IMR-90 (cell line): ENCODE measurements around the gene CDH12. TPM values are rescaled to one million over a fixed set of nuclear protein-coding genes. Genes with fewer than 3 reads are reported as not detected.
A peak's percentile ranks its signal among the peaks of the same experiment; 100 is the strongest.

Source experiments
- ATAC-seq: fragments of 200-7000 bp; cut with Tn5 transposase; 2 replicates; pipeline ENCODE4 v1.9.1; 2020; ENCODE audit warnings: low read depth, mild to moderate bottlenecking, moderate library complexity
- BruUV-seq: library from RNA; stranded (reverse); fragments of 400-500 nt; replicated peaks from 2 replicates; lab custom pipeline; 2021; lab: Mats Ljungman, UMichigan
- CTCF ChIA-PET: fragments of 300-600 bp; formaldehyde crosslinking; extraction: SDS; loops from one replicate; lab custom pipeline; 2021; ENCODE audit warnings: antibody characterized with exemption; lab: Yijun Ruan, JAX
- POLR2A ChIA-PET: fragments of 300-600 bp; sonication (Branson Sonifier 250); formaldehyde crosslinking; loops from one replicate; lab custom pipeline; 2022; ENCODE audit warnings: antibody characterized with exemption; ENCODE audit not compliant: unreplicated experiment; lab: Charles Lee
- DNase-seq: peaks from one replicate; pipeline ENCODE4 v3.0.0; 2013
- H2AFZ ChIP-seq: replicated peaks from 2 replicates; pipeline ENCODE3; 2013; ENCODE audit warnings: low read length, mild to moderate bottlenecking; ENCODE audit not compliant: poor library complexity
- H2AK5ac ChIP-seq: 2 replicates; pipeline ENCODE4 v1.6.1; 2013; ENCODE audit warnings: low read depth, low read length, inconsistent platforms
- H2AK9ac ChIP-seq: replicated peaks from 2 replicates; pipeline ENCODE3; 2013; ENCODE audit warnings: mild to moderate bottlenecking, low read depth, low read length, moderate library complexity; ENCODE audit not compliant: poor library complexity
- H2BK120ac ChIP-seq: 2 replicates; pipeline ENCODE4 v1.6.1; 2013; ENCODE audit warnings: low read depth, low read length, inconsistent platforms
- H2BK15ac ChIP-seq: 3 replicates; pipeline ENCODE4 v1.6.1; 2013; ENCODE audit warnings: low read depth, low read length, inconsistent platforms
- H2BK20ac ChIP-seq: 2 replicates; pipeline ENCODE4 v1.6.1; 2013; ENCODE audit warnings: low read depth, mild to moderate bottlenecking, inconsistent platforms, low read length, moderate library complexity
- H2BK5ac ChIP-seq: 2 replicates; pipeline ENCODE4 v1.6.1; 2013; ENCODE audit warnings: mild to moderate bottlenecking, low read depth, low read length, inconsistent platforms; ENCODE audit not compliant: poor library complexity, severe bottlenecking
- H3K14ac ChIP-seq: replicated peaks from 2 replicates; pipeline ENCODE4 v1.6.1; 2013; ENCODE audit warnings: low read depth, low read length, inconsistent platforms
- H3K18ac ChIP-seq: 2 replicates; pipeline ENCODE4 v1.6.1; 2013; ENCODE audit warnings: low read depth, low read length, control low read depth
- H3K23ac ChIP-seq: 2 replicates; pipeline ENCODE4 v1.6.1; 2013; ENCODE audit warnings: low read depth, low read length, inconsistent platforms
- H3K27ac ChIP-seq: 2 replicates; pipeline ENCODE4 v1.5.1; 2013; ENCODE audit warnings: mild to moderate bottlenecking, control low read depth, low read length; ENCODE audit not compliant: insufficient read depth
- H3K27me3 ChIP-seq: 2 replicates; pipeline ENCODE4 v1.6.1; 2013; ENCODE audit warnings: low read length; ENCODE audit not compliant: control insufficient read depth, insufficient read depth
- H3K36me3 ChIP-seq: 2 replicates; pipeline ENCODE4 v1.6.1; 2013; ENCODE audit warnings: low read length, mixed read lengths; ENCODE audit not compliant: control insufficient read depth, insufficient read depth
- H3K4ac ChIP-seq: 2 replicates; pipeline ENCODE4 v1.6.1; 2013; ENCODE audit warnings: low read depth, low read length, inconsistent platforms
- H3K4me1 ChIP-seq: 2 replicates; pipeline ENCODE4 v1.6.1; 2013; ENCODE audit warnings: low read length, mixed read lengths; ENCODE audit not compliant: control insufficient read depth, insufficient read depth
- H3K4me2 ChIP-seq: 2 replicates; pipeline ENCODE4 v1.6.1; 2013; ENCODE audit warnings: low read depth, mild to moderate bottlenecking, control low read depth, low read length, moderate library complexity
- H3K4me3 ChIP-seq: 2 replicates; pipeline ENCODE4 v1.5.1; 2013; ENCODE audit warnings: low read depth, mild to moderate bottlenecking, control low read depth, low read length, moderate library complexity; ENCODE audit not compliant: insufficient read depth
- H3K56ac ChIP-seq: 2 replicates; pipeline ENCODE4 v1.6.1; 2013; ENCODE audit warnings: low read length, inconsistent platforms; ENCODE audit not compliant: insufficient read depth; ENCODE audit errors: extremely low read depth
- H3K79me1 ChIP-seq, 2 experiments: 2 replicates each; pipeline ENCODE4 v1.6.1; 2013; ENCODE audit warnings: low read length in 2 of 2, inconsistent platforms in 1 of 2, low read depth in 1 of 2
- H3K9ac ChIP-seq: 2 replicates; pipeline ENCODE4 v1.6.1; 2013; ENCODE audit warnings: low read depth, low read length, control low read depth
- H3K9me1 ChIP-seq: 2 replicates; pipeline ENCODE4 v1.6.1; 2013; ENCODE audit warnings: low read length, inconsistent platforms; ENCODE audit not compliant: insufficient read depth
- H3K9me3 ChIP-seq: 2 replicates; pipeline ENCODE4 v1.6.1; 2013; ENCODE audit warnings: low read length; ENCODE audit not compliant: control insufficient read depth, insufficient read depth
- H4K20me1 ChIP-seq: 2 replicates; pipeline ENCODE4 v1.6.1; 2013; ENCODE audit warnings: low read length, inconsistent platforms; ENCODE audit not compliant: insufficient read depth
- H4K5ac ChIP-seq: 2 replicates; pipeline ENCODE4 v1.6.1; 2013; ENCODE audit warnings: mild to moderate bottlenecking, low read depth, low read length, control low read depth
- H4K8ac ChIP-seq, 2 experiments: 2 replicates each; pipeline ENCODE4 v1.6.1; 2013; ENCODE audit warnings: low read depth in 2 of 2, low read length in 2 of 2, control low read depth in 1 of 2, inconsistent platforms in 1 of 2
- H4K91ac ChIP-seq: 2 replicates; pipeline ENCODE4 v1.6.1; 2013; ENCODE audit warnings: low read depth, low read length, inconsistent platforms; ENCODE audit not compliant: insufficient read depth
- BHLHE40 ChIP-seq: fragments of 150-350 bp; IDR thresholded peaks from 2 replicates; pipeline ENCODE4 v1.6.1; 2016; ENCODE audit warnings: mild to moderate bottlenecking, low read depth, low read length
- CEBPB ChIP-seq: IDR thresholded peaks from 2 replicates; pipeline ENCODE4 v1.6.1; 2012; ENCODE audit warnings: low read depth, low read length, improper control_type of control experiment
- CHD1 ChIP-seq: IDR thresholded peaks from 2 replicates; pipeline ENCODE4 v1.6.1; 2012; ENCODE audit warnings: low read depth, low read length, improper control_type of control experiment
- CTCF ChIP-seq: conservative IDR thresholded peaks from 2 replicates; pipeline ENCODE4 v1.5.1; 2012; ENCODE audit warnings: mild to moderate bottlenecking, low read depth, low read length, improper control_type of control experiment
- ELK1 ChIP-seq: fragments of 150-350 bp; IDR thresholded peaks from 2 replicates; pipeline ENCODE4 v1.6.1; 2016; ENCODE audit warnings: low read depth, mild to moderate bottlenecking, low read length, moderate library complexity, borderline replicate concordance
- FOS ChIP-seq: fragments of 150-350 bp; IDR thresholded peaks from 2 replicates; pipeline ENCODE4 v1.6.1; 2016; ENCODE audit warnings: low read depth, low read length
- MAFK ChIP-seq: IDR thresholded peaks from 2 replicates; pipeline ENCODE4 v1.6.1; 2012; ENCODE audit warnings: low read depth, low read length, improper control_type of control experiment
- MAZ ChIP-seq: IDR thresholded peaks from 2 replicates; pipeline ENCODE4 v1.6.1; 2012; ENCODE audit warnings: low read depth, mild to moderate bottlenecking, low read length, improper control_type of control experiment, moderate library complexity, borderline replicate concordance
- MXI1 ChIP-seq: IDR thresholded peaks from 2 replicates; pipeline ENCODE4 v1.6.1; 2012; ENCODE audit warnings: low read depth, mild to moderate bottlenecking, low read length, moderate library complexity, borderline replicate concordance
- NFE2L2 ChIP-seq: fragments of 150-350 bp; IDR thresholded peaks from 2 replicates; pipeline ENCODE4 v1.6.1; 2016; ENCODE audit warnings: low read depth, mild to moderate bottlenecking, low read length
- POLR2A ChIP-seq: IDR thresholded peaks from 2 replicates; pipeline ENCODE4 v1.6.1; 2012; ENCODE audit warnings: mild to moderate bottlenecking, low read depth, low read length
- RAD21 ChIP-seq: IDR thresholded peaks from 2 replicates; pipeline ENCODE4 v1.6.1; 2012; ENCODE audit warnings: low read length, improper control_type of control experiment
- RCOR1 ChIP-seq: IDR thresholded peaks from 2 replicates; pipeline ENCODE4 v1.6.1; 2012; ENCODE audit warnings: mild to moderate bottlenecking, low read length, improper control_type of control experiment; ENCODE audit not compliant: insufficient replicate concordance
- RFX5 ChIP-seq: IDR thresholded peaks from 2 replicates; pipeline ENCODE4 v1.8.0; 2012; ENCODE audit warnings: low read depth, mild to moderate bottlenecking, low read length, moderate library complexity
- SMC3 ChIP-seq: fragments of 150-350 bp; IDR thresholded peaks from 2 replicates; pipeline ENCODE4 v1.6.1; 2016; ENCODE audit warnings: low read depth, mild to moderate bottlenecking, antibody characterized with exemption, low read length, moderate library complexity
- WGBS, 2 experiments: methylation state at CpG; one replicate each; pipeline versions ENCODE4 v1.1.5 to v1.1.7; 2013; ENCODE audit warnings: missing lambda C conversion rate in 2 of 2; ENCODE audit not compliant: insufficient read length in 1 of 2; ENCODE audit errors: extremely low coverage in 2 of 2; 5-methylcytosine and 5-hydroxymethylcytosine counted together
- dilution Hi-C: fragments of 300-500 bp; cut with HindIII; formaldehyde crosslinking; loops from one replicate; pipeline ENCODE4 v1.14.3; 2018; ENCODE audit warnings: low sequenced_read_pairs; ENCODE audit not compliant: unreplicated experiment
- in situ Hi-C: fragments of 300-500 bp; cut with MboI; formaldehyde crosslinking; loops from 3 replicates; pipeline ENCODE4 v1.14.3; 2019; ENCODE audit warnings: low sequenced_read_pairs, inconsistent platforms, mixed read lengths
- intact Hi-C: fragments of 100-400 bp; cut with micrococcal nuclease; formaldehyde crosslinking; loops from 2 replicates; pipeline ENCODE4 v1.10.0; 2022
- polyA plus RNA-seq, 3 experiments: library from polyadenylated mRNA; depleted of rRNA; stranded (reverse); fragments of >200 nt; gene quantifications; 2 replicates each; pipeline ENCODE4 v1.2.3, GENCODE V29; 2012; ENCODE audit warnings: low replicate concordance in 1 of 3
- total RNA-seq: library from RNA; depleted of rRNA; stranded (reverse); fragments of >200 nt; gene quantifications from 2 replicates; pipeline ENCODE4 v1.2.3, GENCODE V29; 2012
- TF ChIP-seq, protein P1 (sequence below): fragments of 150-350 bp; IDR thresholded peaks from 2 replicates; pipeline ENCODE4 v1.6.1; 2017; ENCODE audit warnings: mild to moderate bottlenecking, antibody characterized with exemption, low read length, low read depth

The CDH12 gene
- total and polyA plus RNA-seq, 2 of the 4 experiments (the other 2 are of a cell fraction), result not detected

GRCh38 chr5:21807953-21808352, 1045.2 kb downstream of the CDH12 start:
- Histone ChIP-seq H3K4me1 (peaks cover 2% of the 10 kb centered on the region), H3K23ac (no peak overlapping the region), H3K14ac (no peak overlapping the region), H2AFZ (no peak overlapping the region), H3K9me3 (no peaks in the 10 kb centered on the region), H3K9ac (no peak overlapping the region), H2BK20ac (0 out of 2 replicates have a peak overlapping the region, but pooled peaks have one; percentile 35), H3K4ac (no peak overlapping the region), H2BK120ac (no peak overlapping the region), H2AK5ac (no peak overlapping the region), H3K27me3 (no peaks in the 10 kb centered on the region), H4K20me1 (no peaks in the 10 kb centered on the region), H3K4me2 (no peak overlapping the region), H2BK15ac (0 out of 3 replicates have a peak overlapping the region, but pooled peaks have one; percentile 28), H3K18ac (no peak overlapping the region), H3K56ac (no peak overlapping the region), H4K91ac (no peak overlapping the region), H4K5ac (no peak overlapping the region), H2BK5ac (no peak overlapping the region), H3K36me3 (no peaks in the 10 kb centered on the region), H3K4me3 (no peak overlapping the region), H3K27ac (no peak overlapping the region), H3K9me1 (no peaks in the 10 kb centered on the region), H3K79me1 (no peaks in the 10 kb centered on the region), H4K8ac (no peak overlapping the region), H2AK9ac (no peak overlapping the region)
- DNase-seq (peak; percentile 19), ATAC-seq (no peak)
- POLR2A ChIA-PET, result no interaction called here
- CTCF ChIA-PET, result no interaction called here
- in situ Hi-C loops (loop anchor here (10.0 kb wide), 1 partner anchor 343 kb away; no protein-coding TSS in a partner anchor), intact Hi-C loops (no loop called here), dilution Hi-C loops (no loop called here)
- no TSS peak for BruUV-seq
- WGBS, 2 experiments, result 83% methylated on average over 1 of the region's 5 CpGs; no CpG with 5 or more reads in 1 of the 2 experiments
- no peak for TF ChIP-seq MXI1
- TF ChIP-seq, protein P1, sequence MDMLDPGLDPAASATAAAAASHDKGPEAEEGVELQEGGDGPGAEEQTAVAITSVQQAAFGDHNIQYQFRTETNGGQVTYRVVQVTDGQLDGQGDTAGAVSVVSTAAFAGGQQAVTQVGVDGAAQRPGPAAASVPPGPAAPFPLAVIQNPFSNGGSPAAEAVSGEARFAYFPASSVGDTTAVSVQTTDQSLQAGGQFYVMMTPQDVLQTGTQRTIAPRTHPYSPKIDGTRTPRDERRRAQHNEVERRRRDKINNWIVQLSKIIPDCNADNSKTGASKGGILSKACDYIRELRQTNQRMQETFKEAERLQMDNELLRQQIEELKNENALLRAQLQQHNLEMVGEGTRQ, result no peak
- TF ChIP-seq NFE2L2, result no peak
- no peak for TF ChIP-seq RCOR1
- no peak for TF ChIP-seq CEBPB
- TF ChIP-seq FOS, result no peak
- TF ChIP-seq BHLHE40, result no peak
- no peak for TF ChIP-seq CHD1
- no peak for TF ChIP-seq CTCF
- TF ChIP-seq POLR2A, result no peak
- no peak for TF ChIP-seq ELK1
- TF ChIP-seq MAFK, result no peak
- TF ChIP-seq SMC3, result no peak
- no peak for TF ChIP-seq RFX5
- TF ChIP-seq RAD21, result no peak
- no peak for TF ChIP-seq MAZ
